GM21717 (cell line): ENCODE data around the gene RAMP1.
"Not testable (repeated sequence)": the region's sequence is repeated elsewhere in the genome, so short reads cannot be mapped to it uniquely, and the experiment has no call there.

Source experiments
- ATAC-seq: cut with Tn5 transposase; IDR thresholded peaks from one replicate; pipeline ENCODE4 v1.9.1; 2021; ENCODE audit warnings: mild to moderate bottlenecking, moderate library complexity; ENCODE audit not compliant: unreplicated experiment

Gene RAMP1

DNA sequence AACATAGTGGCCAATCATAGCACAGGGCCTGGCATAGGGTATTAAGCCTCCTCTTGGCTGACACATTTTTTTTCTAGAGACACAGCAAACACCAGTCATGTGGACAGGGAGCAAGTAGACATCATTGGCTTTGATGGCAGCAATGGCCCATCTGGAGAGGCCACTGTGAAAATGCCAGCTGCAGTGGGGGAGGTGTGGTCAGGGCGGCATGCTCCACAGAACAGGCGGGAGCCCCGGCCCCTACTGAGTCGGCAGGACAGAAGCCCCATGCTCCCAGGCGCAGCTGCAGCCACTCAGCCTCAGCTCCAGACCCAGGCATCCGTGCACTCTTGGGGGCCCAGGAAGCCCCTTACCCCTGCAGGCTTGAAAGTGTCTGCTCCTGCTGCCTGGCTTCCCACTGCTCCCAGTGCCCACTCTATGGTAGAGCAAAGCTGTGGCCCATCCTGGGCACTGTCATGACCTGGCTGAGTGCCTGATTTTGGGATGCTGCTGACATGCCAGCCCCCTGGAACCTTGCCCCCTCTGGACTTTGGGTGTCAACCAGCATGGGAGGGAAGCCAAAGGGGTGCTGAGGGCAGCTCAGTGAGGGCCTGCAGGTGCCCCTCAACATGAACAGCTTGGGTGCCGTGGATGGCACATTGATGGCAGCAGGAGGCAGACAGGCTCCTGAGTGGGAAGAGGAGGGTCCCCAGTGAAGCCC is 84.1 kb downstream of the RAMP1 start:
- ATAC-seq: no peak

DNA sequence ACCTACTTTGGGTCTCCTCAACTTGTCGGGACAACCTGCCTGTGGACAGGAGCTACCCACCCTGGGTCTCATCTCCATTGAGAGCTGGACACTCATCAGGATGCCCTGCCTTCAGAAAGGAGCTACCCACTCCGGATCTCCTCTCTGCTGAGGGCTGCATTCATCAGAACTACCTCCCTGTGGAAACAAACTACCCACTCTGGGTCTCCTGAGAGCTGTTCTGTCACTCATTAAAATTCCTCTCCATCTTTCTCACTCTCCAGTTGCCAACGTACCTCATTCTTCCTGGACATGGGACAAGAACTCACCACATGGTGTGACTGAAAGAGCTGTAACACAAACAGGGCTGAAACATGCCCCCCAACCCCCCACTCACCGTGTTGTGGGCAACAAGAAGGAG is 84.9 kb downstream of the RAMP1 start:
- no peak for ATAC-seq

DNA sequence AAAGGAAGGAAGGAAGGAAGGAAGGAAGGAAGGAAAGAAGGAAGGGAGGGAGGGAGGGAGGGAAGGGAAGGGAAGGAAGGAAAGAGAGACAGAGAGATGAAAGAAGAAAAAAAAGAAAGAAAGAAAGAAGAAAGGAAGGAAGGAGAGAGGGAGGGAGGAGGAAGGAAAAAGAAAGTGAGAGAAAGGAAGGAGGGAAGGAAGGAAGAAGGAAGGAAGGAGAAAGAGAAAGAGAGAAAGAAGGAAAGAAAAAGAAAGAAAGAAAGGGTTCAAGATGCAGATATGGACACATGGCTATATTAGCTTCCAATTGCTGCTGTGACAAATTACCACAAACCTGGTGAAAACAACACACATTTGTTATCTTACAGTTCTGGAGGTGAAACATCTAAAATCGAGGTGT is 87.0 kb downstream of the RAMP1 start:
- ATAC-seq: no peak

DNA sequence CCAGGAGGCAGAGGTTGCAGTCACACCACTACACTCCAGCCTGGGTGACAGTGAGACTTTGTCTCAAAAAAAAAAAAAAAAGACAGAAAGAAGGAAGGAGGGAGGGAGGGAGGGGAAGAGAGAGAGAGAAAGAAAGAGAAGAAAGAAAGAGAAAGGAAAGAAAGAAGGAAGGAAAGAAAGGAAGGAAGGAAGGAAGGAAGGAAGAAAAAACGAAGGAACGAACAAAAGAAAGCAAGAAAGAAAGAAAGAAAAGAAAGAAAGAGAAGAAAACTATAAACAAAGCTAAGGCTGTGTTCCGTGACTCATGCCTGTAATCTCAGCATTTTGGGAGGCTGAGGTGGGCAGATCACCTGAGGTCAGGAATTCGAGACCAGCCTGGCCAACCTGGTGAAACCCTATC is 91.9 kb downstream of the RAMP1 start:
- not testable (repeated sequence) for ATAC-seq

DNA sequence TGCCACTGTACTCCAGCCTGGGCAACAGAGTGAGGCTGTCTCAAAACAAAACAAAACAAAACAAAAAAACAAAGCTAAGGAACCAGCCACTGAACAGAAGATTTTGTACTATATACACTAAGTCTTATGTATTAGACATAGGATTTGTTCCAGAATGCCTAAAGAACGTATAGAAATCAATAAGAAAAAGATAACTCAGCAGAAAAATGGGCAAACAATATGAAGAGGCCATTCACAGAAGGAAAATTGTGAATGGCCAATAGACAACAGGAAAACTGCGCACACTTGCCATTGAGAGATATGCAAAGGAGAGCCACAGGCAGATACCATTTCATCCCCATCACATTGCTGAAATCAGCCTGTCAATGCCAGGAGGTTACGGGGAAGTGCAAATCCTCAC is 92.5 kb downstream of the RAMP1 start:
- ATAC-seq: no peak

DNA sequence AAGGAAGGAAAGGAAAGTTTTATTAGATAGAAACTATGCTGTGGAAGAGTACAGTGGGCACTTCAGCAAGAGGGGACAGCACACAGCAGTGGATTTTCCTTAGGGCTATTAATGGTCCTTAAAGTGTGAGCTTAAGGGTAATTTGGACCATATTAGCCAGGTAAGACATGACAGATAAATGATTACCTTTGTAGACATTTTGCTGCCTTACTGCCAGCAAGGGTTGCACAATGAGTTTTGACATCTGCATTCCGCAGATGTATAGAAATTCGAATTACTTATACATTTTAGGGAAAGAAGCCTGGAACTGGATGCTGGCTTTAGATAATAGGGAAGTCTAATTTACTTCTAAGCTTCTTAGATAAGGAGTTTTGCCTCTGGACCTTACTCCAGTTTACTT is 93.4 kb downstream of the RAMP1 start:
- ATAC-seq: no peak

DNA sequence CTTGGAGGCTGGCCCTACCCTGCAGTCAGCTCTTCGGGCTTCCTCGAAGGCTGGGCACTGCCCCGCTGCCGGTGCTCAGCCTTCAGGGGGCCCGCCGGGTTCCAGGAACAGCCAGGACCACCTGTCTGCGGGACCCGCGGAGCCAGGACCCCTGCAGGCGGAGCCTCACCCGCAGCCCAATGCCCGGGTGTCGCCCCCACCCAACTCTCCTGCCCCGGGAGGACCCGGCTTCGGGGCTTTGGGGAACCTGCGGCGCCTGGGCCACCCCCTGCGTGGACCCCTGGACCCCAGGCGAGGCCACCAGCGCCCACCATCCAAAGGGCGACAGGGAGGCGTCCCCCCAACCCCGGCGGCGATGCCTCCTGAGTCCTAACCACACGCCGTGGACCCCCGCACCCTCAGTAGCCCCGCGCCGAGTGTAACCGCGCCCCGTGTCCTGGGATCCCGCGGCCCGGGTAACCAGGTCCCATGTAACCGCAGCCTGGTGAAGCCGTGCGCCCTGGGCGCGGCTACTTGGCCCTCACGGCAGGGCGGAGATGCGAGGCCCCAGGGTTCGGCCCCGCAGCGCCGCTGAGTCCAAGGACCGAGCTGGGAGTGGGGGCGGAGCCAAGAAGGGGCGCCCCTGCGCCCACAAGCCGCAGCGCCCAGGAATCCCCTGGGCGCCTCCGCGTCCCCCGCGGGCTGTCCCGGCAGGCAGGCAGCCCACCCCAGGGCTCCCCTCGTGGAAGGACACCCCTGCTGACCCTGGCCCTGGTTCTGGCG is 96.4 kb downstream of the RAMP1 start:
- no peak for ATAC-seq

DNA sequence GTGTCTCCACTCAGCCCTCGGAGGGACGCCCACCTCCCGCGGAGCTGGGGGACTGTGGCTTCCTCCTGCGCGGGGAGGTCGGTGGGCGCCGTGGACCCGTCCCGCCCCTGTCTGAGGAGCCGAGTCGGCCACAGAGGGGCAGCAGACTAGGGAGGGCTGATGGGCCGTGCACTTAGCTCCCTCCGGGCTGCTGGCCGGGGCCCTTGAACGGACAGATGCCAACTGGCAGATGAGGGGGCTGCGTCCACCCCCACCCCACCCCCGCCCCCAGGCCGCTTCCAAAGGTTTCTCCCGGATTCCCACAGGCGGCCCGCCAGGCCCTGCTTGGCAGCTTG is 96.9 kb downstream of the RAMP1 start:
- ATAC-seq: no peak

DNA sequence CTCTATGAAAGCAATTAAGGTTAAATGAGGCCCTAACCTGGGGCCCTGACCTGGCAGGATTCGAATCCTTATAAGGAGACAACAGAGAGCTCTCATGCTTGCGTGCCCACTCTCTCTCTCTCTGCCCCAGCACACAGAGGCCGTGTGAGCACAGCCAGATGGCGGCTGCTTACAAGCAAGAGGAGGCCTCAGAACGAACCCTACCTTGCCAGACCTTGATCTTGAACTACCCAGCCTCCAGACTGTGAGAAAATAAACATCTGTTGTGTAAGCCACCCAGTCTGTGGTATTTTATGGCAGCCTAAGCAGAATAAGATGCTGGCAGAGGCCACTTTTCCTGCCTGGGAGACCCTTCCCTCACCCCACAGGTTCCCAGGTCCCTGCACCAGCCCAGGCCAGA is 102.2 kb downstream of the RAMP1 start:
- no peak for ATAC-seq
